ENCODE data around the gene PIP4P1.

Gene PIP4P1

GRCh38 chr14:20412876-20413743 is 48.1 kb downstream of the PIP4P1 start, which contains the start of gene TEP1 (continued):
- TF ChIP-seq ZNF391 (tag by site-specific recombination; IDR thresholded peaks at IDR 0.05; ENCODE audit: borderline replicate concordance, low read depth) (no peak), ZNF146 (tag by site-specific recombination; IDR thresholded peaks at IDR 0.05) (no peak), ZBTB48 (tag by site-specific recombination; IDR thresholded peaks at IDR 0.05) (peak; percentile 91)

- no peaks in the 10 kb centered on the region for H3K9me3 ChIP-seq (ENCODE audit: control insufficient read depth, insufficient read depth, low read depth, low read length)
- CTCF ChIA-PET = interaction anchor here (0.6 kb wide), 1 partner anchor 43 kb away, joined by 3 read pairs; the partner anchor contains the start of gene APEX1
- H3K4me3 ChIP-seq (ENCODE audit: low read depth, low read length) = peak overlapping the region; percentile 85
- TF ChIP-seq ZNF362 (tag by site-specific recombination; IDR thresholded peaks at IDR 0.05) = peak; percentile 74
- TF ChIP-seq YY1 (tag by site-specific recombination; IDR thresholded peaks at IDR 0.05) = no peak
- TF ChIP-seq ZEB2 (tag by site-specific recombination; IDR thresholded peaks at IDR 0.05) = no peak
- POLR2A ChIA-PET = interaction anchor here (0.6 to 2.8 kb wide), 10 partner anchors 10 to 395 kb away, joined by 3 to 32 read pairs (median 6); partner anchors contain the start of genes APEX1, OSGEP, PARP2 and PIP4P1
- H3K4me1 ChIP-seq (ENCODE audit: control insufficient read depth, insufficient read depth, low read length) = peaks cover 15% of the 10 kb centered on the region
- H3K27ac ChIP-seq (ENCODE audit: extremely low read depth, low read depth, low read length) = peak overlapping the region; percentile 79
- H3K36me3 ChIP-seq (ENCODE audit: control insufficient read depth in 2 of 2, insufficient read depth in 1 of 2, low read length in 2 of 2) = peaks cover 1 to 9% of the 10 kb centered on the region in 2 experiments; a peak in 2 of 3 replicates
Measured at GRCh38 chr14:20412411-20412810, 48.8 kb downstream of the PIP4P1 start.

- Histone ChIP-seq H3K9me3 (ENCODE audit: control insufficient read depth, insufficient read depth, low read depth, low read length) (no peaks in the 10 kb centered on the region), H3K36me3 (ENCODE audit: control insufficient read depth in 2 of 2, insufficient read depth in 1 of 2, low read length in 2 of 2) (peaks cover 9 to 36% of the 10 kb centered on the region in 2 experiments; a peak in 2 of 3 replicates), H3K4me1 (ENCODE audit: control insufficient read depth, insufficient read depth, low read length) (peaks cover 9% of the 10 kb centered on the region; the same call in 1 of the 2 replicates), H3K4me3 (ENCODE audit: low read depth, low read length) (no peak overlapping the region), H3K27ac (ENCODE audit: extremely low read depth, low read depth, low read length) (no peak overlapping the region)
- TF ChIP-seq ZNF146 (tag by site-specific recombination; IDR thresholded peaks at IDR 0.05) = no peak
- TF ChIP-seq ZNF658 (tag by site-specific recombination; IDR thresholded peaks at IDR 0.05) = no peak
- no peak for TF ChIP-seq ZNF558 (tag by site-specific recombination; IDR thresholded peaks at IDR 0.05)
- no peak for TF ChIP-seq OVOL3 (tag by site-specific recombination; IDR thresholded peaks at IDR 0.05)
- no peak for TF ChIP-seq ZNF549 (tag by site-specific recombination; IDR thresholded peaks at IDR 0.05)
- no peak for TF ChIP-seq ZNF148 (tag by site-specific recombination; IDR thresholded peaks at IDR 0.05; ENCODE audit: borderline replicate concordance)
- no peak for TF ChIP-seq ZNF521 (tag by site-specific recombination; IDR thresholded peaks at IDR 0.05)
- no peak for TF ChIP-seq SCRT2 (tag by site-specific recombination; IDR thresholded peaks at IDR 0.05)
- no peak for TF ChIP-seq ZNF311 (tag by site-specific recombination; IDR thresholded peaks at IDR 0.05; ENCODE audit: borderline replicate concordance)
- no peak for TF ChIP-seq ZNF221 (tag by site-specific recombination; IDR thresholded peaks at IDR 0.05; ENCODE audit: borderline replicate concordance)
- no peak for TF ChIP-seq HOXC10 (CRISPR knock-in tag; IDR thresholded peaks at IDR 0.05)
- TF ChIP-seq RBAK (tag by site-specific recombination; IDR thresholded peaks at IDR 0.05) = no peak
- no peak for TF ChIP-seq SALL2 (tag by site-specific recombination; IDR thresholded peaks at IDR 0.05; ENCODE audit: borderline replicate concordance)
- no peak for TF ChIP-seq ZNF423 (tag by site-specific recombination; IDR thresholded peaks at IDR 0.05)
- TF ChIP-seq ZFHX2 (tag by site-specific recombination; conservative IDR thresholded peaks at IDR 0.05) = no peak
- TF ChIP-seq REPIN1 (tag by site-specific recombination; IDR thresholded peaks at IDR 0.05; ENCODE audit: low read depth) = no peak
- TF ChIP-seq ZNF510 (tag by site-specific recombination; IDR thresholded peaks at IDR 0.05; ENCODE audit: insufficient replicate concordance) = no peak
- no peak for TF ChIP-seq ZNF157 (tag by site-specific recombination; IDR thresholded peaks at IDR 0.05)
- POLR2A ChIA-PET = no interaction called here
- CTCF ChIA-PET = interaction anchor here (0.7 kb wide), 2 partner anchors 81 to 134 kb away, joined by 3 read pairs; no protein-coding TSS in a partner anchor
Measured at GRCh38 chr14:20409226-20409625, 52.0 kb downstream of the PIP4P1 start.
